K562 (cell line): Measurements from ENCODE around the gene LENEP. TPM values are rescaled to one million over a fixed set of nuclear protein-coding genes. Genes with fewer than 3 reads are reported as not detected.

ENCODE experiments used
- ASH1L ChIP-seq: fragments of 450-650 bp; IDR thresholded peaks from 2 replicates; pipeline ENCODE4 v1.6.1; 2018; ENCODE audit warnings: borderline replicate concordance, mild to moderate bottlenecking, low read depth; ENCODE audit not compliant: partially characterized antibody
- CREM ChIP-seq: IDR thresholded peaks from 2 replicates; pipeline ENCODE4 v1.6.1; 2014; ENCODE audit warnings: antibody characterized with exemption, low read depth
- FOXA1 ChIP-seq: fragments of 450-650 bp; IDR thresholded peaks from 2 replicates; pipeline ENCODE4 v1.6.1; 2016; ENCODE audit warnings: mild to moderate bottlenecking, borderline replicate concordance
- FOXK2 ChIP-seq, 2 experiments: fragments of 450-650 bp; IDR thresholded peaks in 1 of 2; conservative IDR thresholded peaks in 1 of 2; 2 replicates each; pipeline ENCODE4 v1.6.1; 2016; ENCODE audit warnings: low read depth in 2 of 2, mild to moderate bottlenecking in 1 of 2
- GABPB1 ChIP-seq: sonication (generic); formaldehyde crosslinking; IDR thresholded peaks from 2 replicates; pipeline ENCODE4 v1.8.0; 2022; ENCODE audit warnings: mild to moderate bottlenecking, missing genetic modification reagents
- JUND ChIP-seq, 2 experiments: IDR thresholded peaks; 2 replicates in 1 of 2; 3 replicates in 1 of 2; pipeline ENCODE4 v1.6.1; 2011; ENCODE audit warnings: borderline replicate concordance in 2 of 2, low read depth in 2 of 2, low read length in 2 of 2, improper control_type of control experiment in 1 of 2, missing biosample characterization in 1 of 2, missing genetic modification characterization in 1 of 2, missing genetic modification reagents in 1 of 2
- LEF1 ChIP-seq: fragments of 450-650 bp; IDR thresholded peaks from 2 replicates; pipeline ENCODE4 v1.6.1; 2016; ENCODE audit warnings: mild to moderate bottlenecking
- MEIS2 ChIP-seq: fragments of 450-650 bp; IDR thresholded peaks from 2 replicates; pipeline ENCODE4 v1.6.1; 2014; ENCODE audit warnings: mild to moderate bottlenecking; ENCODE audit not compliant: partially characterized antibody
- MTA3 ChIP-seq: fragments of 450-650 bp; formaldehyde crosslinking; IDR thresholded peaks from 2 replicates; pipeline ENCODE4 v1.6.1; 2017; ENCODE audit warnings: mild to moderate bottlenecking, borderline replicate concordance
- NBN ChIP-seq: fragments of 450-650 bp; IDR thresholded peaks from 2 replicates; pipeline ENCODE4 v1.6.1; 2016; ENCODE audit warnings: low read depth, mild to moderate bottlenecking
- NR2C1 ChIP-seq, 2 experiments: fragments of 450-650 bp; IDR thresholded peaks; 2 replicates each; pipeline ENCODE4 v1.6.1; 2017; ENCODE audit warnings: mild to moderate bottlenecking in 2 of 2, antibody characterized with exemption in 1 of 2, inconsistent platforms in 1 of 2, missing compliant biosample characterization in 1 of 2, missing genetic modification characterization in 1 of 2
- SP2 ChIP-seq: IDR thresholded peaks from 2 replicates; pipeline ENCODE4 v1.6.1; 2011; ENCODE audit warnings: mild to moderate bottlenecking, low read depth, low read length, moderate library complexity; ENCODE audit not compliant: poor library complexity, severe bottlenecking; ENCODE audit errors: extremely low read depth
- SUPT5H ChIP-seq: fragments of 450-650 bp; IDR thresholded peaks from 2 replicates; pipeline ENCODE4 v1.6.1; 2016
- TRIM24 ChIP-seq, 2 experiments: fragments of 450-650 bp; IDR thresholded peaks; 2 replicates each; pipeline ENCODE4 v1.6.1; 2016
- ZNF217 ChIP-seq: sonication (generic); formaldehyde crosslinking; IDR thresholded peaks from 2 replicates; pipeline ENCODE4 v1.8.0; 2022; ENCODE audit warnings: mild to moderate bottlenecking, missing genetic modification reagents
- ZNF586 ChIP-seq: fragments of 450-650 bp; formaldehyde crosslinking; conservative IDR thresholded peaks from 2 replicates; pipeline ENCODE4 v1.4.0; 2020; ENCODE audit warnings: mild to moderate bottlenecking, moderate library complexity
- polyA plus RNA-seq, 8 experiments: library from polyadenylated mRNA; depleted of rRNA in 4 of 8; stranded (reverse) in 5 of 8; unstranded in 3 of 8; fragments of >200 nt; fragmentation: Nextera tagmentation in 2 of 8; fragmentation: Illumina TruSeq in 1 of 8; extraction: Ambion mirVana in 2 of 8; extraction: Trizol in 1 of 8; gene quantifications; 2 replicates each; pipeline versions ENCODE4 v1.2.1 to v1.2.3, GENCODE V29; 2011 to 2014; ENCODE audit warnings: inconsistent platforms in 1 of 8, missing spikeins in 1 of 8
- total RNA-seq, 7 experiments: library from RNA; depleted of rRNA in 6 of 7; stranded (reverse); fragments of >200 nt in 6 of 7; fragmentation: Illumina TruSeq in 2 of 7; extraction: Trizol in 2 of 7; gene quantifications; 2 replicates each; pipeline versions ENCODE4 v1.2.1 to v1.2.3, GENCODE V29; 2011 to 2021; ENCODE audit warnings: low replicate concordance in 1 of 7
- TF ChIP-seq, protein P1 (sequence below), 2 experiments: fragments of 450-650 bp; IDR thresholded peaks; 2 replicates each; pipeline ENCODE4 v1.6.1; 2018; ENCODE audit warnings: mild to moderate bottlenecking in 2 of 2, low read depth in 1 of 2; ENCODE audit not compliant: partially characterized antibody in 2 of 2
- TF ChIP-seq, protein P2 (sequence below): fragments of 250-450 bp; sonication (Bioruptor Pico); IDR thresholded peaks from 2 replicates; pipeline ENCODE4 v1.4.0; 2020; ENCODE audit warnings: mild to moderate bottlenecking
- TF ChIP-seq, protein P3 (sequence below): fragments of 200-800 bp; sonication (Bioruptor generic); IDR thresholded peaks from 2 replicates; pipeline ENCODE4 v1.6.1; 2017; ENCODE audit warnings: missing genetic modification characterization, missing compliant biosample characterization

LENEP gene
- total and polyA plus RNA-seq, 9 of the 15 experiments (the other 6 are each of a cell fraction or from before 2014, with no cell fraction given): 0.23 to 0.87 (median 0.67) TPM; not detected in 5

DNA sequence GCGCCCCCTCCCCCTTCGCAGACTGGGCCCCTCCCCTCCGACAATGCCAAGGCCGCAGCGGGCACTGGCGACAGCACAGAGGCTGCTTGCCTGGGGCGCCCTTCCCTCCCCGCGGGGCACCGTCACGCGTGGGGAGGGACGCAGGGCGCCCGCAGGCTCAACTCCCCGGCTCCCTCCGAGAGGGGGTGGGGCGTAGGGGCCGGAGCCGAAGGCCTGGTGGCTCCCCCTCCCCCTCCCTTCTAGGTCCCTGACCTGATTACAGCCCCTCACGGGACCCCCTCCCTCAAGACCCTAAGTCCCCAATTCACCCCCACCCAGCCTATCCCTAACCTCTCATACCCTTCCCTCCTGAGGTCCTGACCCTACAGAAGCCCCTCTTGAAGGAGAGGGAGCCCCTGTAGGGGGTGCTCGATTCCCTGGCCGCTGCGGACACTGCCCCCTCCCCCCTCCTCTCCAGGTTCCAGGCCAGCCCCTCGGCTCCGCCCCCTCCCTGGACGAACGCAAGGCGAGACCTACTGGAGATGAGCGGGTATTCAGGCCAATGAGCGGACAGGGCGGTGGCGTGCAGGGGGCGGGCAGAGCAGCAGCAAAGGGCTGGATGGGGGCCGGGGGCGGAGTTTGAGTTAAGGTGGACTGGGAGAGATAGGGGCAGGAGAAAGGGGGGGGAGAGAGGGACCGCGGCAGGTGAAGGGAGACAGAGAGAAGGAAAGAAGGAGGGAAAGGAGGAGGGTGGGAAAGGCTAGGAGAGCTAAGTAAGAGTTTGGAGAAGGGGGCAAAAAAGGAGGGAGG is 8.5 kb downstream of the LENEP start (continued):
- TF ChIP-seq, protein P1, sequence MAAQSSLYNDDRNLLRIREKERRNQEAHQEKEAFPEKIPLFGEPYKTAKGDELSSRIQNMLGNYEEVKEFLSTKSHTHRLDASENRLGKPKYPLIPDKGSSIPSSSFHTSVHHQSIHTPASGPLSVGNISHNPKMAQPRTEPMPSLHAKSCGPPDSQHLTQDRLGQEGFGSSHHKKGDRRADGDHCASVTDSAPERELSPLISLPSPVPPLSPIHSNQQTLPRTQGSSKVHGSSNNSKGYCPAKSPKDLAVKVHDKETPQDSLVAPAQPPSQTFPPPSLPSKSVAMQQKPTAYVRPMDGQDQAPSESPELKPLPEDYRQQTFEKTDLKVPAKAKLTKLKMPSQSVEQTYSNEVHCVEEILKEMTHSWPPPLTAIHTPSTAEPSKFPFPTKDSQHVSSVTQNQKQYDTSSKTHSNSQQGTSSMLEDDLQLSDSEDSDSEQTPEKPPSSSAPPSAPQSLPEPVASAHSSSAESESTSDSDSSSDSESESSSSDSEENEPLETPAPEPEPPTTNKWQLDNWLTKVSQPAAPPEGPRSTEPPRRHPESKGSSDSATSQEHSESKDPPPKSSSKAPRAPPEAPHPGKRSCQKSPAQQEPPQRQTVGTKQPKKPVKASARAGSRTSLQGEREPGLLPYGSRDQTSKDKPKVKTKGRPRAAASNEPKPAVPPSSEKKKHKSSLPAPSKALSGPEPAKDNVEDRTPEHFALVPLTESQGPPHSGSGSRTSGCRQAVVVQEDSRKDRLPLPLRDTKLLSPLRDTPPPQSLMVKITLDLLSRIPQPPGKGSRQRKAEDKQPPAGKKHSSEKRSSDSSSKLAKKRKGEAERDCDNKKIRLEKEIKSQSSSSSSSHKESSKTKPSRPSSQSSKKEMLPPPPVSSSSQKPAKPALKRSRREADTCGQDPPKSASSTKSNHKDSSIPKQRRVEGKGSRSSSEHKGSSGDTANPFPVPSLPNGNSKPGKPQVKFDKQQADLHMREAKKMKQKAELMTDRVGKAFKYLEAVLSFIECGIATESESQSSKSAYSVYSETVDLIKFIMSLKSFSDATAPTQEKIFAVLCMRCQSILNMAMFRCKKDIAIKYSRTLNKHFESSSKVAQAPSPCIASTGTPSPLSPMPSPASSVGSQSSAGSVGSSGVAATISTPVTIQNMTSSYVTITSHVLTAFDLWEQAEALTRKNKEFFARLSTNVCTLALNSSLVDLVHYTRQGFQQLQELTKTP (IDR thresholded peaks at IDR 0.05; ENCODE audit: low read depth in 1 of 2, partially characterized antibody in 2 of 2): peak in 1 of 2 experiments; percentile 96
- TF ChIP-seq LEF1 (peak; percentile 86), GABPB1 (CRISPR knock-in tag) (0 out of 2 replicates have a peak, but pooled peaks have one; percentile 37), NR2C1 (IDR thresholded peaks at IDR 0.05) (0 out of 2 replicates have a peak, but pooled peaks have one; percentile 32), NR2C1 (tag; IDR thresholded peaks at IDR 0.05) (peak; percentile 27; the same call in 1 of the 2 replicates), JUND (IDR thresholded peaks at IDR 0.05; ENCODE audit: borderline replicate concordance, low read depth, low read length) (peak; percentile 20; the same call in 1 of the 2 replicates), JUND (tag; IDR thresholded peaks at IDR 0.05; ENCODE audit: borderline replicate concordance, low read depth, low read length) (no peak; the same call in 2 of the 3 replicates), FOXK2 (conservative IDR thresholded peaks at IDR 0.05 in 1 of 2, IDR thresholded peaks at IDR 0.05 in 1 of 2; ENCODE audit: low read depth in 2 of 2) (peak; percentile 42 to 46; a peak in 1 of 4 replicates), ASH1L (peak; percentile 70), NBN (peak; percentile 88), SUPT5H (peak; percentile 68), FOXA1 (no peak), CREM (peak; percentile 86), MTA3 (peak; percentile 78), SP2 (peak; percentile 83), TRIM24 (IDR thresholded peaks at IDR 0.05) (peak; percentile 36 to 75; a peak in 3 of 4 replicates), ZNF217 (CRISPR knock-in tag) (no peak), MEIS2 (no peak), ZNF586 (CRISPR knock-in tag) (no peak; the same call in 1 of the 2 replicates)
- TF ChIP-seq, protein P2, sequence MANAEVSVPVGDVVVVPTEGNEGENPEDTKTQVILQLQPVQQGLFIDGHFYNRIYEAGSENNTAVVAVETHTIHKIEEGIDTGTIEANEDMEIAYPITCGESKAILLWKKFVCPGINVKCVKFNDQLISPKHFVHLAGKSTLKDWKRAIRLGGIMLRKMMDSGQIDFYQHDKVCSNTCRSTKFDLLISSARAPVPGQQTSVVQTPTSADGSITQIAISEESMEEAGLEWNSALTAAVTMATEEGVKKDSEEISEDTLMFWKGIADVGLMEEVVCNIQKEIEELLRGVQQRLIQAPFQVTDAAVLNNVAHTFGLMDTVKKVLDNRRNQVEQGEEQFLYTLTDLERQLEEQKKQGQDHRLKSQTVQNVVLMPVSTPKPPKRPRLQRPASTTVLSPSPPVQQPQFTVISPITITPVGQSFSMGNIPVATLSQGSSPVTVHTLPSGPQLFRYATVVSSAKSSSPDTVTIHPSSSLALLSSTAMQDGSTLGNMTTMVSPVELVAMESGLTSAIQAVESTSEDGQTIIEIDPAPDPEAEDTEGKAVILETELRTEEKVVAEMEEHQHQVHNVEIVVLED (CRISPR knock-in tag): 0 out of 2 replicates have a peak, but pooled peaks have one; percentile 10
- TF ChIP-seq, protein P3, sequence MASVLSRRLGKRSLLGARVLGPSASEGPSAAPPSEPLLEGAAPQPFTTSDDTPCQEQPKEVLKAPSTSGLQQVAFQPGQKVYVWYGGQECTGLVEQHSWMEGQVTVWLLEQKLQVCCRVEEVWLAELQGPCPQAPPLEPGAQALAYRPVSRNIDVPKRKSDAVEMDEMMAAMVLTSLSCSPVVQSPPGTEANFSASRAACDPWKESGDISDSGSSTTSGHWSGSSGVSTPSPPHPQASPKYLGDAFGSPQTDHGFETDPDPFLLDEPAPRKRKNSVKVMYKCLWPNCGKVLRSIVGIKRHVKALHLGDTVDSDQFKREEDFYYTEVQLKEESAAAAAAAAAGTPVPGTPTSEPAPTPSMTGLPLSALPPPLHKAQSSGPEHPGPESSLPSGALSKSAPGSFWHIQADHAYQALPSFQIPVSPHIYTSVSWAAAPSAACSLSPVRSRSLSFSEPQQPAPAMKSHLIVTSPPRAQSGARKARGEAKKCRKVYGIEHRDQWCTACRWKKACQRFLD (CRISPR knock-in tag): no peak
